H1 (cell line): ENCODE measurements around the gene TMEM164.

Experiments used
- CHD2 ChIP-seq: IDR thresholded peaks from 2 replicates; pipeline ENCODE4 v1.6.1; 2012; ENCODE audit warnings: low read length, improper control_type of control experiment
- EP300 ChIP-seq, 2 experiments: IDR thresholded peaks; 1 replicate in 1 of 2; 2 replicates in 1 of 2; pipeline ENCODE4 v1.6.1; 2011 to 2012; ENCODE audit warnings: low read depth in 2 of 2, low read length in 2 of 2, mild to moderate bottlenecking in 2 of 2, borderline replicate concordance in 1 of 2, inconsistent platforms in 1 of 2, moderate library complexity in 1 of 2
- JUND ChIP-seq: IDR thresholded peaks from 2 replicates; pipeline ENCODE4 v1.6.1; 2011; ENCODE audit warnings: mild to moderate bottlenecking, improper control_type of control experiment, low read length
- POLR2A ChIP-seq, 2 experiments: IDR thresholded peaks; 1 replicate in 1 of 2; 2 replicates in 1 of 2; pipeline ENCODE4 v1.6.1; 2011; ENCODE audit warnings: low read depth in 2 of 2, low read length in 2 of 2, mild to moderate bottlenecking in 2 of 2; ENCODE audit errors: control extremely low read depth in 1 of 2
- RAD21 ChIP-seq, 2 experiments: IDR thresholded peaks in 1 of 2; conservative IDR thresholded peaks in 1 of 2; 2 replicates each; pipeline ENCODE4 v1.6.1; 2011; ENCODE audit warnings: low read depth in 2 of 2, low read length in 2 of 2, improper control_type of control experiment in 1 of 2, inconsistent platforms in 1 of 2, mild to moderate bottlenecking in 1 of 2, moderate library complexity in 1 of 2
- RFX5 ChIP-seq: IDR thresholded peaks from 2 replicates; pipeline ENCODE4 v1.6.1; 2011; ENCODE audit warnings: low read depth, low read length, improper control_type of control experiment, borderline replicate concordance
- TF ChIP-seq, protein P1 (sequence below): IDR thresholded peaks from 2 replicates; pipeline ENCODE4 v1.6.1; 2011; ENCODE audit warnings: low read length, improper control_type of control experiment
- TF ChIP-seq, protein P2 (sequence below), 3 experiments: IDR thresholded peaks; 1 replicate in 2 of 3; 2 replicates in 1 of 3; pipeline versions ENCODE4 v1.5.1 to v1.6.1; 2011; ENCODE audit warnings: low read length in 3 of 3, mild to moderate bottlenecking in 3 of 3, inconsistent platforms in 2 of 3, low read depth in 1 of 3, moderate library complexity in 1 of 3; ENCODE audit not compliant: insufficient read depth in 1 of 3; ENCODE audit errors: control extremely low read depth in 1 of 3

- no peak for TF ChIP-seq EP300 (IDR thresholded peaks at IDR 0.05; ENCODE audit: borderline replicate concordance in 1 of 2, low read depth in 2 of 2, low read length in 2 of 2)
- TF ChIP-seq RAD21 (IDR thresholded peaks at IDR 0.05 in 1 of 2, conservative IDR thresholded peaks at IDR 0.05 in 1 of 2; ENCODE audit: low read depth in 2 of 2, low read length in 2 of 2), result no peak
- TF ChIP-seq CHD2, result no peak
- TF ChIP-seq, protein P1, sequence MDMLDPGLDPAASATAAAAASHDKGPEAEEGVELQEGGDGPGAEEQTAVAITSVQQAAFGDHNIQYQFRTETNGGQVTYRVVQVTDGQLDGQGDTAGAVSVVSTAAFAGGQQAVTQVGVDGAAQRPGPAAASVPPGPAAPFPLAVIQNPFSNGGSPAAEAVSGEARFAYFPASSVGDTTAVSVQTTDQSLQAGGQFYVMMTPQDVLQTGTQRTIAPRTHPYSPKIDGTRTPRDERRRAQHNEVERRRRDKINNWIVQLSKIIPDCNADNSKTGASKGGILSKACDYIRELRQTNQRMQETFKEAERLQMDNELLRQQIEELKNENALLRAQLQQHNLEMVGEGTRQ, result no peak
- TF ChIP-seq, protein P2, sequence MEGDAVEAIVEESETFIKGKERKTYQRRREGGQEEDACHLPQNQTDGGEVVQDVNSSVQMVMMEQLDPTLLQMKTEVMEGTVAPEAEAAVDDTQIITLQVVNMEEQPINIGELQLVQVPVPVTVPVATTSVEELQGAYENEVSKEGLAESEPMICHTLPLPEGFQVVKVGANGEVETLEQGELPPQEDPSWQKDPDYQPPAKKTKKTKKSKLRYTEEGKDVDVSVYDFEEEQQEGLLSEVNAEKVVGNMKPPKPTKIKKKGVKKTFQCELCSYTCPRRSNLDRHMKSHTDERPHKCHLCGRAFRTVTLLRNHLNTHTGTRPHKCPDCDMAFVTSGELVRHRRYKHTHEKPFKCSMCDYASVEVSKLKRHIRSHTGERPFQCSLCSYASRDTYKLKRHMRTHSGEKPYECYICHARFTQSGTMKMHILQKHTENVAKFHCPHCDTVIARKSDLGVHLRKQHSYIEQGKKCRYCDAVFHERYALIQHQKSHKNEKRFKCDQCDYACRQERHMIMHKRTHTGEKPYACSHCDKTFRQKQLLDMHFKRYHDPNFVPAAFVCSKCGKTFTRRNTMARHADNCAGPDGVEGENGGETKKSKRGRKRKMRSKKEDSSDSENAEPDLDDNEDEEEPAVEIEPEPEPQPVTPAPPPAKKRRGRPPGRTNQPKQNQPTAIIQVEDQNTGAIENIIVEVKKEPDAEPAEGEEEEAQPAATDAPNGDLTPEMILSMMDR (IDR thresholded peaks at IDR 0.05; ENCODE audit: control extremely low read depth in 1 of 3, insufficient read depth in 1 of 3, low read depth in 1 of 3, low read length in 3 of 3), result no peak
- no peak for TF ChIP-seq JUND
- TF ChIP-seq RFX5, result no peak
- TF ChIP-seq POLR2A (IDR thresholded peaks at IDR 0.05; ENCODE audit: control extremely low read depth in 1 of 2, low read depth in 2 of 2, low read length in 2 of 2), result no peak
These were observed 1.9 kb downstream of the TMEM164 start for GRCh38 chrX:110004731-110005369.
